HG03159 (cell line): ENCODE results near the gene PEX11G.
"Not testable (repeated sequence)": the region's sequence is repeated elsewhere in the genome, so short reads cannot be mapped to it uniquely, and the experiment has no call there.

Source experiments
- ATAC-seq: cut with Tn5 transposase; IDR thresholded peaks from one replicate; pipeline ENCODE4 v1.9.1; 2021; ENCODE audit warnings: mild to moderate bottlenecking, moderate library complexity; ENCODE audit not compliant: unreplicated experiment

The PEX11G gene

DNA sequence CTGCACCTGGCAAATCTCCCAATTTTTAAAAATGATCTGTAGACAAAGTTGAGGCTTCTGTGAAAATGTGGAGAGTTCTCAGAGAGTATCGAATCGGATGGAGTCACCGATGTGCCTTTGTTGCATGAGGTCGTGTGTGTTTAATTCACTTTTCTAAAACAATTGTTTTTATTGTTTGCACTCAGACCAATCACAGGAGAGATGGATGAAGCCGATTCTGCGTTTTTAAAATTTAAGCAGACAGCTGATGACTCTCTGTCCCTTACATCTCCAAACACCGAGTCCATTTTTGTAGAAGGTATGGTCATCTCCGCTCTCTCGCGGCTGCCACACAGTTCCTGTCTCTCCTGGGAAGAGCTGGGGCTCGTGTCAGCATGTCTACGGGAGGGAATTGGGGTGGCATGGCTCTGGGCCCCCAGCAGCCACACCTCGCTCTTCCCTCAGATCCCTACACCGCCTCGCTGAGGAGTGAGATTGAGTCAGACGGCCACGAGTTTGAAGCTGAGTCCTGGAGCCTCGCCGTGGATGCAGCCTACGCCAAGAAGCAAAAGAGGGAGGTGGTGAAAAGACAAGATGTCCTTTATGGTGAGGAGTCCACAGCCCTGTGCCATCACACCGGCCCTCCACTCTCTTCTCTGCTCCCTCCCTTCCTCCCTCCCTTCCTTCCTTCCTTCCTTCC lies 47.2 kb downstream of the PEX11G start:
- no peak for ATAC-seq

DNA sequence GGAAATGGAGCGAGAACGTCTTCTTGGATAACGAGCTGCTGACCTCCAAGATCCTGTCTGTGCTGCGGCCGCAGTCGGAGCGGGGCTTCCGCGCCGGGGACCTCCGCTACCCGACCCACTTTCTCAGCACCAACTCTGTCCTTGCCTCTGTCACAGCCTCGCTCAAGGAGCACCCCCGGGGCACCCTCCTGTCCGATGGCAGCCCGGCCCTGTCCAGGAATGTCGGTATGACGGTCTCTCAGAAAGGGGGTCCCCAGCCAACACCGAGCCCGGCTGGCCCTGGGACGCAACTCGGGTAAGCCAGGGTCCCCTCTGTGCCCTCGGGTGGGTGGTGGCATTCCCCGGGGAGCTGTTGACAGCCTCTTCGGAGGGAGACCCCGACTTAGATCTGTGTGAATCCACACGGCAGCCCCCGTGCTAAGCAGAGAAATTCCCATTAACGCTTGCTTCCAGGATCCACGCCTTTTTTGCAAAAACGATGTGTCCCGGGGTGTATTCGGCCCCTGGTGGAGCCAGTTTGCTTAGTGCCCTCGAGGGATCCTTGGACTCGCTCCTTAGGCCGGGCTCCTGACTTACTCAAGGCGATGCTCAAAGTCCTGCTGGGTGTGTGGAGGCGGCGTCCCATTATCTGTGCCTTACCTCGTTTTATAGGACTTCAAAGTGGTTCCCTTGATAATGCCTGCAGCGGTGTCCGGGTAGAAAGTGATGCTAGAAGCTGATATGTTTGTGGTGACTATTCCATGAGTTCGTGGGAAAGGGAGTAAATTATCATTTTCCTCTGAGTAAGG lies 48.5 kb downstream of the PEX11G start:
- ATAC-seq: no peak

DNA sequence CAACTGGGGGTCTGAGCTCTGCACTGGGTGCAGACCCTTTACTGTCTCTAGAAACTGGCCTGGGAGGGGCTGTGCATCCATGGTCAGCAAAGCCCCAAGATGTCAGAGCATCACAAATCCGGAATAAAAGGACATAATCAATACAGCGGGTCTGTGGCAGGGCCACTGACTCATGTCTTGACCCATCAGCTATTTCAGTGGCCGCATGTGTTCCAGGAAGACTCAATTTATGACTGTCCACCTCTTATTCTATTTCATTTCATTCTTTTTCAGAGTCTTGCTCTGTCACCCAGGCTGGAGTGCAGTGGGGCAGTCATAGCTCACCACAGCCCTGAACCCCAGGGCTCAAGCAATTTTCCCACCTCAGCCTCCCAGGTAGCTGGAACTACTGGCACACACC lies 53.2 kb downstream of the PEX11G start:
- ATAC-seq: no peak

DNA sequence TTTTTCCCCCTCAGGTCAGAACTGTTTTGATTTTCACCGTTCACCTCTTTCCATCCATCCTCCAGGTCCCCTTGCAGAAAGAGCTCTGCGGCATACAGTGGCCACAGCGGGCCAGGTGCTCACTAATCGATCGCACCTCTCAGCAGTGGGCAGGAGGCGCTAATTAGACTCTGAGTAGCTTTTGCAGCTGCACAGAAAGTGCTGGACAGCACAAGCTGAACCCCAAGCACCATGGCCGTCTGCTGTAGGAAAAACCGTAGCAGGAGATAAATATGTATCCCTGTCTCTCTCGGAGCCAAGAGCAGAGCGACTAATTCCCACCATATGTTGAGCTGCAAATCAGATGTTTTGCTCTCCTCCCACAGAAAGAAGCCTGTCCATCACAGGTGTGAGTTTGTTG lies 54.4 kb downstream of the PEX11G start:
- no peak for ATAC-seq

DNA sequence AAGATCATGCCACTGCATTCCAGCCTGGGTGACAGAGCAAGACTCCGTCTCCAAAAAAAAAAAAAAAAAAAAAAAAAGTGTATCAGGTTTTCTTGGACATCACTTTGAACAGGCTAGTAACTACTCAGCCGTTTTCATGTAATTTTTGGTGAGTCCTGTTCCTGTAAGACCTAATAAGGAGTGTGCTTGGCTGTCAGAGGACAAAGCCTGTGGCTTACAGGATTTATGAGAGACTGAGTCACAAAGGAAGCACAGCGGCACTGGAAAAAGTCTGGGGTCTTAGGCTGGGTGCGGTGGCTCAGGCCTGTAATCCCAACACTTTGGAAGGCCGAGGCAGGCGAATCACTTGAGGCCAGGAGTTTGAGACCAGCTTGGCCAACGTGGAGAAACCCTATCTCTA lies 55.4 kb downstream of the PEX11G start:
- not testable (repeated sequence) for ATAC-seq

DNA sequence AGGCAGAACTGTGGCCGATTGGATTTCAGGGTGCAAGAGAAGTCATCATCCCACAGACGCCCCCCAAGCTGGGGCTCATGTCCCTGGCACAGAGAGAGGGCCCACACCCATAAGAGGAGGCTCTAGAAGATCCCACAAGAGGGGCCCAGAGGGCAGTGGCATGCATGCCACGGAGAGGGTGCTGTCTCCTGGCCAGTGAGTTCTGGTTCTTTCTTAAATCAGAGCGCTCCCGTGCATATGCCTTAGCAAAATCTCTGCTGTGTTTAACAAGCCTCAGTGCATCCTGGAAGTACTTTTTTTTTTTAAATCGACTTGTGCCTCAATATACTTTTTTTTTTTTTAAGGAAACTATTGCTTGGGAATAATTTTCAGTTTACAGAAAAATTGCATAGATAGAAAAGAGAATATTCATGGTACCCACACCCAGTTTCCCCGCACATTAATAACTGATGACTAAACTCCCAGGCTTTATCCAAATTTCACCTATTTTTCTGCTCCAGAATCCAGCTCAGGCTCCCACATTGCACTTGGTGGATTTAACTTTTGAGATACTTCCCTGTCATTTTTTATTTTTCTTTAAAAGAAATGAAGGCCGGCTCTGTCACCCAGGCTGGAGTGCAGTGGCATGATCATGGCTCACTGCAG lies 59.1 kb downstream of the PEX11G start:
- ATAC-seq: no peak

DNA sequence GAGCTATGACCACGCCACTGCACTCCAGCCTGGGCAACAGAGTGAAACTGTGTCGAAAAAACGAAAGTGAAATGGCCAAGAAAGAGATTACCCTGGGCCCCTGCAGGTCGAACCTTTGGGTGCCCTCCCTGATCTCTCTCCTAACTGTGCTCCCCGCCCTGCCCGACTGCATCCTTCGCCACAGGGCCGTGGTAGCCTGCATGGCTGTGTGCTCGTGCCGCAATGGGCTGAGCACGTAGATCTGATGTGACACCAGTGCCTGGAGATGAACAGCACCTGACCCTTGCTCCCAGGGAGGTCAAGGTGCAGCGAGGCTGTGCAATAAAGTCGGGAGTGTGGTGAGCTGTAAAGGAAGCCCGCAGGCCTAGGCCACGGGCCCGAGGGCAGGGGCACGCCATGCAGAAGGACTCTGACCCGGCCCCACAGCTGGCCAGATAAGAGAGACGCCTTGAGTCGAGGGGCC lies 60.2 kb downstream of the PEX11G start:
- ATAC-seq: no peak

DNA sequence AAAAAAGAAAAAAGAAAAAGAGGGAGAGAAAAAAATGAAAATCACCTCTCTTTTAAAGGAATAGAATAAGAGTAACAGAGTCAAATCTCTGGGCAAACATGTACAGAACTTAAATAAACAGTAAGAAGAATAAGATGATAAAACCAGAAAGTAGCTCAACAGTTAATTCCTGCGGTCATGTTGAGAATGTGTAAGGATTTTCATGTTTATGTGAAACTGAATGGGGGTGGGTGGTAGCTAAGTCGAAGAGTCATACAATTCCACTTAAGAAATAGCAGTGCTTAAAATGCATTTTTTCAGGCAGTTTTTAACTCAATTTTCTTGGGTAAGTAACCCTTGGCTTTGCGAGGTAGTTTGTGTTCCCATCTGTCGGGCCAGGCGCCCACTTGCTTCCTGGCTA lies 60.9 kb downstream of the PEX11G start:
- ATAC-seq: no peak

DNA sequence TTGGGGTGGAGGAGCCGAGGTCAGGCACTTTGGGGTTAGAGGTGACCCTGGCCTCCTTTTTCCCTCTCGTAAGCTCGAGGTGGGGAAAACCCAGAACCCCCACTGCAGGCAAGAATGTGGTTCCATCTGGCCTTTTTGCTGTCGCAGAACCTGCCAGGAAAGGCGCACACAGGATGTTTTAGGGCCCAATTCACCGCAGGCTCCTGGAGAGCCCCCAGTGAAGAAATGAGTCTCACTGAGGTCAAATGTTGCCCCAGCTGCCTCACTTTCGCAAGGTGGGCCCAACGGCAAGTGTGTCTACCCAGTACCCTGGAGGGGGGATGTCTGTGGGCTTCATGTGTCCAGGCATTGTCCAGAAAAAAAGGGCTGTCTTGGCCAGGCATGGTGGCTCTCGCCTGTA lies 61.8 kb downstream of the PEX11G start:
- ATAC-seq: no peak
